K562 (cell line): Measurements from ENCODE around the gene ELK1. TPM values are rescaled to one million over a fixed set of nuclear protein-coding genes. Genes with fewer than 3 reads are reported as not detected.

Experiments
- ATAC-seq: fragments of 200-7000 bp; cut with Tn5 transposase; 3 replicates; pipeline ENCODE4 v1.9.1; 2020; ENCODE audit warnings: moderate library complexity
- BruUV-seq: library from RNA; stranded (reverse); fragments of 400-500 nt; replicated peaks from 2 replicates; lab custom pipeline; 2021; lab: Mats Ljungman, UMichigan
- CTCF ChIA-PET: fragments of 300-600 bp; formaldehyde crosslinking; extraction: SDS; loops from one replicate; lab custom pipeline; 2021; ENCODE audit warnings: low intra/inter-chr PET ratio; lab: Yijun Ruan, JAX
- POLR2A ChIA-PET: fragments of 300-600, 350-650 bp; sonication (Branson Sonifier 250); formaldehyde crosslinking; extraction: SDS; loops from one replicate; lab custom pipeline; 2021; ENCODE audit warnings: antibody characterized with exemption, inconsistent platforms; lab: Yijun Ruan, JAX
- DNase-seq, 4 experiments: peaks; one replicate each; pipeline versions ENCODE4 v3.0.0 to v3.0.0-alpha.2; 2011 to 2018; ENCODE audit warnings: low spot score in 3 of 4, mixed read lengths in 3 of 4; ENCODE audit errors: extremely low read depth in 1 of 4
- FAIRE-seq: peaks from 2 replicates; lab custom pipeline; 2011; peaks lifted over from hg19 to GRCh38; lab: Jason Lieb, UNC
- H2AFZ ChIP-seq: 2 replicates; pipeline ENCODE4 v1.6.0; 2011; ENCODE audit warnings: low read depth, low read length, control low read depth, inconsistent platforms
- H3K27ac ChIP-seq: fragments of 200-600 bp; 3 replicates; pipeline ENCODE4 v1.8.0; 2011; ENCODE audit warnings: low read depth, mild to moderate bottlenecking, control low read depth, inconsistent platforms, low read length, moderate library complexity, mixed read lengths; ENCODE audit errors: extremely low read depth
- H3K27me3 ChIP-seq, 2 experiments: fragments of 300-600 bp in 1 of 2; 2 replicates in 1 of 2; 3 replicates in 1 of 2; pipeline versions ENCODE4 v1.6.0 to v1.8.0; 2011; ENCODE audit warnings: inconsistent platforms in 2 of 2, low read length in 2 of 2, mild to moderate bottlenecking in 1 of 2, mixed read lengths in 1 of 2, moderate library complexity in 1 of 2; ENCODE audit not compliant: control insufficient read depth in 2 of 2, insufficient read depth in 2 of 2
- H3K36me3 ChIP-seq: fragments of 300-600 bp; 3 replicates; pipeline ENCODE4 v1.8.0; 2011; ENCODE audit warnings: mild to moderate bottlenecking, low read length, inconsistent platforms; ENCODE audit not compliant: control insufficient read depth, insufficient read depth
- H3K4me1 ChIP-seq, 2 experiments: fragments of 200-600 bp in 1 of 2; replicated peaks in 1 of 2; 2 replicates in 1 of 2; 3 replicates in 1 of 2; pipeline versions ENCODE4 v1.5.1 to v1.8.0; 2011; ENCODE audit warnings: inconsistent platforms in 2 of 2, low read length in 2 of 2, mild to moderate bottlenecking in 1 of 2, mixed read lengths in 1 of 2, moderate library complexity in 1 of 2; ENCODE audit not compliant: control insufficient read depth in 2 of 2, insufficient read depth in 2 of 2
- H3K4me2 ChIP-seq: 2 replicates; pipeline ENCODE4 v1.6.1; 2011; ENCODE audit warnings: low read length, control low read depth, inconsistent platforms, mixed read lengths; ENCODE audit not compliant: insufficient read depth
- H3K4me3 ChIP-seq: fragments of 200-600 bp; sonication (generic), shearing (Covaris generic); 2 replicates; pipeline ENCODE4 v1.5.1; 2016; ENCODE audit warnings: control low read depth, inconsistent platforms
- H3K79me2 ChIP-seq: fragments of 200-600 bp; 3 replicates; pipeline ENCODE4 v1.8.0; 2011; ENCODE audit warnings: low read length, inconsistent platforms; ENCODE audit not compliant: control insufficient read depth, insufficient read depth
- H3K9ac ChIP-seq, 2 experiments: 2 replicates each; pipeline versions ENCODE4 v1.6.0 to v1.6.1; 2011; ENCODE audit warnings: low read depth in 2 of 2, low read length in 2 of 2, control low read depth in 1 of 2, inconsistent platforms in 1 of 2, mild to moderate bottlenecking in 1 of 2, mixed read lengths in 1 of 2; ENCODE audit not compliant: insufficient read depth in 1 of 2
- H3K9me1 ChIP-seq: one replicate; pipeline ENCODE4 v1.6.0; 2011; ENCODE audit warnings: inconsistent platforms, mild to moderate bottlenecking, low read length, moderate library complexity; ENCODE audit not compliant: control insufficient read depth, insufficient read depth
- H3K9me3 ChIP-seq: replicated peaks from 2 replicates; pipeline ENCODE4 v1.5.1; 2011; ENCODE audit warnings: low read depth, low read length, inconsistent platforms; ENCODE audit not compliant: control insufficient read depth, insufficient read depth
- H4K20me1 ChIP-seq: replicated peaks from 2 replicates; pipeline ENCODE4 v1.6.1; 2011; ENCODE audit warnings: low read length, inconsistent platforms, mixed read lengths; ENCODE audit not compliant: control insufficient read depth, insufficient read depth
- ADNP ChIP-seq: fragments of 200-800 bp; sonication (Bioruptor generic); IDR thresholded peaks from 2 replicates; pipeline ENCODE4 v1.6.1; 2016; ENCODE audit warnings: missing genetic modification characterization, missing compliant biosample characterization
- CEBPB ChIP-seq: fragments of 450-650 bp; IDR thresholded peaks from 2 replicates; pipeline ENCODE4 v1.6.1; 2016; ENCODE audit warnings: missing genetic modification characterization, missing compliant biosample characterization
- CEBPG ChIP-seq, 3 experiments: fragments of 200-800 bp in 1 of 3; sonication (Bioruptor generic) in 1 of 3; sonication (generic) in 1 of 3; formaldehyde crosslinking in 1 of 3; IDR thresholded peaks in 2 of 3; conservative IDR thresholded peaks in 1 of 3; 2 replicates each; pipeline versions ENCODE4 v1.6.1 to v1.8.0; 2016 to 2022; ENCODE audit warnings: missing compliant biosample characterization in 2 of 3, missing genetic modification characterization in 2 of 3, mild to moderate bottlenecking in 1 of 3, missing genetic modification reagents in 1 of 3
- CEBPZ ChIP-seq: fragments of 150-350 bp; IDR thresholded peaks from 2 replicates; pipeline ENCODE4 v1.6.1; 2014; ENCODE audit warnings: low read depth, mild to moderate bottlenecking, low read length, borderline replicate concordance
- CREB3L1 ChIP-seq: fragments of 450-650 bp; IDR thresholded peaks from 2 replicates; pipeline ENCODE4 v1.6.1; 2014; ENCODE audit warnings: low read depth, mild to moderate bottlenecking, moderate library complexity, borderline replicate concordance
- MXD1 ChIP-seq: fragments of 250-450 bp; sonication (Bioruptor Pico); IDR thresholded peaks from 2 replicates; pipeline ENCODE4 v1.8.0; 2021; ENCODE audit warnings: borderline replicate concordance, mild to moderate bottlenecking, moderate library complexity; ENCODE audit not compliant: poor library complexity, severe bottlenecking
- ZBTB2 ChIP-seq: fragments of 450-650 bp; IDR thresholded peaks from 2 replicates; pipeline ENCODE4 v1.6.1; 2016; ENCODE audit warnings: antibody characterized with exemption
- ZNF561 ChIP-seq: fragments of 450-650 bp; formaldehyde crosslinking; conservative IDR thresholded peaks from 2 replicates; pipeline ENCODE4 v1.4.0; 2020; ENCODE audit warnings: mild to moderate bottlenecking, moderate library complexity
- ZNF592 ChIP-seq: fragments of 450-650 bp; IDR thresholded peaks from 2 replicates; pipeline ENCODE4 v1.6.1; 2017; ENCODE audit warnings: antibody characterized with exemption, mild to moderate bottlenecking
- WGBS: fragments of 100-300 bp; shearing (Covaris generic); methylation state at CpG from one replicate; pipeline ENCODE4 v1.1.6; 2016; ENCODE audit warnings: low coverage, mixed read lengths; ENCODE audit not compliant: insufficient coverage; ENCODE audit errors: missing lambda C conversion rate; 5-methylcytosine and 5-hydroxymethylcytosine counted together
- in situ Hi-C: fragments of 300-500 bp; cut with MboI; formaldehyde crosslinking; loops from 4 replicates; pipeline ENCODE4 v1.15.0; 2018; ENCODE audit warnings: inconsistent platforms, mixed read lengths
- intact Hi-C: fragments of 100-400 bp; cut with micrococcal nuclease; formaldehyde crosslinking; loops from 2 replicates; pipeline ENCODE4 v1.14.2; 2022
- polyA plus RNA-seq, 8 experiments: library from polyadenylated mRNA; depleted of rRNA in 4 of 8; stranded (reverse) in 5 of 8; unstranded in 3 of 8; fragments of >200 nt; fragmentation: Nextera tagmentation in 2 of 8; fragmentation: Illumina TruSeq in 1 of 8; extraction: Ambion mirVana in 2 of 8; extraction: Trizol in 1 of 8; gene quantifications; 2 replicates each; pipeline versions ENCODE4 v1.2.1 to v1.2.3, GENCODE V29; 2011 to 2014; ENCODE audit warnings: inconsistent platforms in 1 of 8, missing spikeins in 1 of 8
- total RNA-seq, 7 experiments: library from RNA; depleted of rRNA in 6 of 7; stranded (reverse); fragments of >200 nt in 6 of 7; fragmentation: Illumina TruSeq in 2 of 7; extraction: Trizol in 2 of 7; gene quantifications; 2 replicates each; pipeline versions ENCODE4 v1.2.1 to v1.2.3, GENCODE V29; 2011 to 2021; ENCODE audit warnings: low replicate concordance in 1 of 7

ELK1 gene
- total and polyA plus RNA-seq, 9 of the 15 experiments (the other 6 are each of a cell fraction or from before 2014, with no cell fraction given) = 4.4 to 74.9 (median 26.5) TPM

- Histone ChIP-seq H3K9ac (peak overlapping the region; percentile 95 to 100), H3K36me3 (peaks cover 48% of the 10 kb centered on the region), H4K20me1 (no peaks in the 10 kb centered on the region), H3K9me1 (peaks cover 3% of the 10 kb centered on the region), H3K27ac (peak overlapping the region; percentile 97), H3K79me2 (peaks cover 29% of the 10 kb centered on the region), H3K4me3 (peak overlapping the region; percentile 55), H3K4me2 (peak overlapping the region; percentile 81), H3K4me1 (peaks cover 15 to 44% of the 10 kb centered on the region in 2 experiments), H3K9me3 (no peaks in the 10 kb centered on the region), H2AFZ (peak overlapping the region; percentile 84), H3K27me3 (no peaks in the 10 kb centered on the region)
- POLR2A ChIA-PET = no interaction called here
- DNase-seq (no peak), FAIRE-seq (no peak), ATAC-seq (no peak)
- TSS peak; percentile 44 for BruUV-seq
- WGBS = under 1% methylated on average over 13 of the region's 13 CpGs
- intact Hi-C loops = loop anchor here (2.0 kb wide), 1 partner anchor 25 kb away; no protein-coding TSS in a partner anchor
- in situ Hi-C loops = no loop called here
- CTCF ChIA-PET = no interaction called here
- TF ChIP-seq CEBPB (tag) = 0 out of 2 replicates have a peak, but pooled peaks have one; percentile 8
- peak; percentile 77 for TF ChIP-seq ZBTB2
- TF ChIP-seq ZNF592 = 0 out of 2 replicates have a peak, but pooled peaks have one; percentile 3
- TF ChIP-seq CREB3L1 = peak; percentile 96
- TF ChIP-seq ZNF561 = no peak
- no peak for TF ChIP-seq CEBPG (CRISPR knock-in tag; IDR thresholded peaks at IDR 0.05)
- TF ChIP-seq CEBPG (tag; conservative IDR thresholded peaks at IDR 0.05 in 1 of 2, IDR thresholded peaks at IDR 0.05 in 1 of 2) = 0 out of 4 replicates have a peak, but pooled peaks of 1 of the 2 experiments have one; percentile 43
- TF ChIP-seq MXD1 (CRISPR knock-in tag) = no peak
- TF ChIP-seq CEBPZ = no peak
- peak; percentile 91 for TF ChIP-seq ADNP (tag)
Observed at GRCh38 chrX:47658301-47658683, 7.9 kb upstream of the ELK1 start.
